GM23338 (cell line): Measurements from ENCODE around the gene LAMB3. TPM values are rescaled to one million over a fixed set of nuclear protein-coding genes. Genes with fewer than 3 reads are reported as not detected.

Experiments
- ATAC-seq: fragments of 200-7000 bp; cut with Tn5 transposase; 3 replicates; pipeline ENCODE4 v1.9.1; 2020
- DNase-seq: peaks from one replicate; pipeline ENCODE4 v3.0.0-alpha.2; 2015; ENCODE audit warnings: low spot score
- H2AFZ ChIP-seq: fragments of 200-600 bp; sonication (generic); 2 replicates; pipeline ENCODE4 v1.8.0; 2016; ENCODE audit warnings: antibody characterized with exemption, mild to moderate bottlenecking, moderate library complexity
- H3F3A ChIP-seq: fragments of 200-600 bp; sonication (generic); replicated peaks from 2 replicates; pipeline ENCODE4 v1.8.0; 2017; ENCODE audit warnings: antibody characterized with exemption, mixed run types, low read depth
- H3K27ac ChIP-seq: fragments of 200-600 bp; sonication (generic); 2 replicates; pipeline ENCODE4 v1.6.1; 2016; ENCODE audit warnings: low read depth
- H3K27me3 ChIP-seq: fragments of 200-600 bp; sonication (generic); 2 replicates; pipeline ENCODE4 v1.8.0; 2016; ENCODE audit warnings: mild to moderate bottlenecking, mixed run types, moderate library complexity; ENCODE audit not compliant: insufficient read depth
- H3K36me3 ChIP-seq: fragments of 200-600 bp; sonication (generic); 2 replicates; pipeline ENCODE4 v1.8.0; 2016; ENCODE audit warnings: mild to moderate bottlenecking; ENCODE audit not compliant: insufficient read depth
- H3K4me1 ChIP-seq: fragments of 200-600 bp; sonication (generic); 2 replicates; pipeline ENCODE4 v1.8.0; 2016; ENCODE audit warnings: mild to moderate bottlenecking, moderate library complexity; ENCODE audit not compliant: insufficient read depth
- H3K4me2 ChIP-seq: fragments of 200-600 bp; sonication (generic); 2 replicates; pipeline ENCODE4 v1.7.1; 2017; ENCODE audit warnings: mixed run types
- H3K4me3 ChIP-seq: fragments of 200-600 bp; sonication (generic); 2 replicates; pipeline ENCODE4 v1.6.1; 2016; ENCODE audit warnings: mixed run types
- H3K79me2 ChIP-seq: fragments of 200-600 bp; sonication (generic); replicated peaks from 2 replicates; pipeline ENCODE4 v1.8.0; 2017; ENCODE audit warnings: mild to moderate bottlenecking; ENCODE audit not compliant: insufficient read depth
- H3K9me2 ChIP-seq: fragments of 200-600 bp; sonication (generic); 2 replicates; pipeline ENCODE4 v1.8.0; 2017; ENCODE audit not compliant: insufficient read depth
- H4K20me1 ChIP-seq: fragments of 200-600 bp; sonication (generic); replicated peaks from 2 replicates; pipeline ENCODE4 v1.8.0; 2017; ENCODE audit warnings: mild to moderate bottlenecking; ENCODE audit not compliant: insufficient read depth
- H3K27ac Mint-ChIP-seq: 2 replicates; pipeline ENCODE4 v1.8.0; 2020; ENCODE audit warnings: inconsistent platforms, mild to moderate bottlenecking, moderate library complexity, mixed read lengths
- H3K27me3 Mint-ChIP-seq: 3 replicates; pipeline ENCODE4 v1.8.0; 2022; ENCODE audit warnings: low read depth, mild to moderate bottlenecking, moderate library complexity, mixed read lengths, inconsistent platforms; ENCODE audit not compliant: insufficient read depth, poor library complexity
- H3K36me3 Mint-ChIP-seq: 3 replicates; pipeline ENCODE4 v1.8.0; 2021; ENCODE audit warnings: low read depth, mild to moderate bottlenecking, inconsistent platforms, moderate library complexity, mixed read lengths
- H3K4me1 Mint-ChIP-seq: 3 replicates; pipeline ENCODE4 v1.8.0; 2020; ENCODE audit warnings: mild to moderate bottlenecking, inconsistent platforms, mixed read lengths
- H3K4me3 Mint-ChIP-seq: 3 replicates; pipeline ENCODE4 v1.8.0; 2021; ENCODE audit warnings: moderate library complexity, mild to moderate bottlenecking, inconsistent platforms, mixed read lengths
- H3K9me3 Mint-ChIP-seq: 3 replicates; pipeline ENCODE4 v1.8.0; 2020; ENCODE audit warnings: moderate library complexity, mild to moderate bottlenecking, inconsistent platforms, mixed read lengths
- CREB1 ChIP-seq: fragments of 250-450 bp; sonication (Bioruptor Pico); IDR thresholded peaks from 2 replicates; pipeline ENCODE4 v1.5.0; 2020; ENCODE audit warnings: low read depth, mild to moderate bottlenecking, moderate library complexity
- EZH2 ChIP-seq: fragments of 200-600 bp; sonication (generic); IDR thresholded peaks from one replicate; pipeline ENCODE4 v1.8.0; 2017; ENCODE audit warnings: antibody characterized with exemption, mild to moderate bottlenecking, low read depth; ENCODE audit not compliant: unreplicated experiment
- EZH2phosphoT487 ChIP-seq: fragments of 200-600 bp; sonication (generic); IDR thresholded peaks from one replicate; pipeline ENCODE4 v1.8.1; 2018; ENCODE audit warnings: antibody characterized with exemption; ENCODE audit not compliant: unreplicated experiment
- JUNB ChIP-seq: IDR thresholded peaks from one replicate; pipeline ENCODE4 v1.6.1; 2016; ENCODE audit warnings: antibody characterized with exemption; ENCODE audit not compliant: unreplicated experiment
- NANOG ChIP-seq: IDR thresholded peaks from 2 replicates; pipeline ENCODE4 v1.6.1; 2016; ENCODE audit warnings: antibody characterized with exemption, borderline replicate concordance
- POLR2AphosphoS5 ChIP-seq: IDR thresholded peaks from 2 replicates; pipeline ENCODE4 v1.6.1; 2016; ENCODE audit warnings: antibody characterized with exemption, low read depth
- STAT1 ChIP-seq: IDR thresholded peaks from one replicate; pipeline ENCODE4 v1.6.1; 2016; ENCODE audit warnings: antibody characterized with exemption; ENCODE audit not compliant: unreplicated experiment
- ZNF114 ChIP-seq: fragments of 250-450 bp; sonication (Bioruptor Pico); IDR thresholded peaks from 2 replicates; pipeline ENCODE4 v1.5.0; 2020; ENCODE audit warnings: mild to moderate bottlenecking, moderate library complexity
- ZNF331 ChIP-seq: fragments of 250-450 bp; sonication (Bioruptor Pico); IDR thresholded peaks from 2 replicates; pipeline ENCODE4 v1.5.0; 2020; ENCODE audit warnings: low read depth, mild to moderate bottlenecking, moderate library complexity
- ZNF462 ChIP-seq: fragments of 250-450 bp; sonication (Bioruptor Pico); IDR thresholded peaks from 2 replicates; pipeline ENCODE4 v1.5.0; 2020; ENCODE audit warnings: mild to moderate bottlenecking, moderate library complexity
- polyA plus RNA-seq: library from polyadenylated mRNA; unstranded; fragments of >200 nt; fragmentation: Nextera tagmentation; extraction: Ambion mirVana; gene quantifications from 2 replicates; pipeline ENCODE4 v1.2.1, GENCODE V29; 2016
- total RNA-seq: library from RNA; depleted of rRNA; stranded (reverse); fragments of >200 nt; shearing (Covaris generic); gene quantifications from 2 replicates; pipeline ENCODE4 v1.2.3, GENCODE V29; 2014
- TF ChIP-seq, protein P1 (sequence below): IDR thresholded peaks from 2 replicates; pipeline ENCODE4 v1.6.1; 2016; ENCODE audit warnings: antibody characterized with exemption
- TF ChIP-seq, protein P2 (sequence below): IDR thresholded peaks from one replicate; pipeline ENCODE4 v1.6.1; 2018; ENCODE audit warnings: antibody characterized with exemption; ENCODE audit not compliant: unreplicated experiment

The LAMB3 gene
- total and polyA plus RNA-seq, 2 experiments from 2014 or later: 0.05 to 0.52 TPM

DNA sequence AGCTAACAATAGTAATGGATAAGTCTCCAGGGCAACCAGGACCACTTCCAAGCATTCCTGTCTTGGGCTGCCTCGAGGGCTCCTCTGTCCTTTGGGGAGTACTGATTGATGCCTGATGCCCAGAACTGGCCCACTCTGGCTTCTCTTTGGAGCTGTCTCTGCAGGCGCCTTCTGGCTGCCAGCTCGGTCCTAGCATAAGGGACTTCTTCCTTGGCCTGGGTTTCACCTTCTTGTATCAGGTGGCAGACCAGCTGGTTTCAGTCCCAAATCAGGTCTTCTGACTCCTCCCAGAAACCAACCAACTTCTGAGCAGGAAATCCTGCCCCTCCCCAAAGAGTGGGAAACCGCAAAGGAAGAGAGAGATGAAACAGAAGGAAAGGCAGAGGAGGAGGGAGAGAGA lies 33.6 kb upstream of the LAMB3 start:
- no peak overlapping the region for H3K4me3 ChIP-seq
- H3K27ac ChIP-seq: no peak overlapping the region
- no peaks in the 10 kb centered on the region for H3F3A ChIP-seq
- H3K79me2 ChIP-seq: no peaks in the 10 kb centered on the region
- H3K9me3 Mint-ChIP-seq: no peaks in the 10 kb centered on the region
- H3K27me3 Mint-ChIP-seq: no peaks in the 10 kb centered on the region
- H3K4me3 Mint-ChIP-seq: no peak overlapping the region
- H2AFZ ChIP-seq: no peak overlapping the region
- no peaks in the 10 kb centered on the region for H3K36me3 ChIP-seq
- ATAC-seq: peak; percentile 51
- no peak overlapping the region for H3K27ac Mint-ChIP-seq
- no peaks in the 10 kb centered on the region for H4K20me1 ChIP-seq
- H3K9me2 ChIP-seq: no peaks in the 10 kb centered on the region
- TF ChIP-seq NANOG (no peak), EZH2 (no peak), POLR2AphosphoS5 (no peak), JUNB (no peak), EZH2phosphoT487 (no peak), ZNF331 (CRISPR knock-in tag) (no peak), CREB1 (CRISPR knock-in tag) (no peak), ZNF114 (CRISPR knock-in tag) (no peak), STAT1 (no peak), ZNF462 (CRISPR knock-in tag) (no peak)
- TF ChIP-seq, protein P1, sequence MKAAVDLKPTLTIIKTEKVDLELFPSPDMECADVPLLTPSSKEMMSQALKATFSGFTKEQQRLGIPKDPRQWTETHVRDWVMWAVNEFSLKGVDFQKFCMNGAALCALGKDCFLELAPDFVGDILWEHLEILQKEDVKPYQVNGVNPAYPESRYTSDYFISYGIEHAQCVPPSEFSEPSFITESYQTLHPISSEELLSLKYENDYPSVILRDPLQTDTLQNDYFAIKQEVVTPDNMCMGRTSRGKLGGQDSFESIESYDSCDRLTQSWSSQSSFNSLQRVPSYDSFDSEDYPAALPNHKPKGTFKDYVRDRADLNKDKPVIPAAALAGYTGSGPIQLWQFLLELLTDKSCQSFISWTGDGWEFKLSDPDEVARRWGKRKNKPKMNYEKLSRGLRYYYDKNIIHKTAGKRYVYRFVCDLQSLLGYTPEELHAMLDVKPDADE: no peak
- TF ChIP-seq, protein P2, sequence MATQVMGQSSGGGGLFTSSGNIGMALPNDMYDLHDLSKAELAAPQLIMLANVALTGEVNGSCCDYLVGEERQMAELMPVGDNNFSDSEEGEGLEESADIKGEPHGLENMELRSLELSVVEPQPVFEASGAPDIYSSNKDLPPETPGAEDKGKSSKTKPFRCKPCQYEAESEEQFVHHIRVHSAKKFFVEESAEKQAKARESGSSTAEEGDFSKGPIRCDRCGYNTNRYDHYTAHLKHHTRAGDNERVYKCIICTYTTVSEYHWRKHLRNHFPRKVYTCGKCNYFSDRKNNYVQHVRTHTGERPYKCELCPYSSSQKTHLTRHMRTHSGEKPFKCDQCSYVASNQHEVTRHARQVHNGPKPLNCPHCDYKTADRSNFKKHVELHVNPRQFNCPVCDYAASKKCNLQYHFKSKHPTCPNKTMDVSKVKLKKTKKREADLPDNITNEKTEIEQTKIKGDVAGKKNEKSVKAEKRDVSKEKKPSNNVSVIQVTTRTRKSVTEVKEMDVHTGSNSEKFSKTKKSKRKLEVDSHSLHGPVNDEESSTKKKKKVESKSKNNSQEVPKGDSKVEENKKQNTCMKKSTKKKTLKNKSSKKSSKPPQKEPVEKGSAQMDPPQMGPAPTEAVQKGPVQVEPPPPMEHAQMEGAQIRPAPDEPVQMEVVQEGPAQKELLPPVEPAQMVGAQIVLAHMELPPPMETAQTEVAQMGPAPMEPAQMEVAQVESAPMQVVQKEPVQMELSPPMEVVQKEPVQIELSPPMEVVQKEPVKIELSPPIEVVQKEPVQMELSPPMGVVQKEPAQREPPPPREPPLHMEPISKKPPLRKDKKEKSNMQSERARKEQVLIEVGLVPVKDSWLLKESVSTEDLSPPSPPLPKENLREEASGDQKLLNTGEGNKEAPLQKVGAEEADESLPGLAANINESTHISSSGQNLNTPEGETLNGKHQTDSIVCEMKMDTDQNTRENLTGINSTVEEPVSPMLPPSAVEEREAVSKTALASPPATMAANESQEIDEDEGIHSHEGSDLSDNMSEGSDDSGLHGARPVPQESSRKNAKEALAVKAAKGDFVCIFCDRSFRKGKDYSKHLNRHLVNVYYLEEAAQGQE: no peak
- no peak overlapping the region for H3K4me2 ChIP-seq
- peak; percentile 23 for DNase-seq
- H3K4me1 ChIP-seq: no peaks in the 10 kb centered on the region
- no peaks in the 10 kb centered on the region for H3K36me3 Mint-ChIP-seq
- H3K4me1 Mint-ChIP-seq: 0 out of 3 replicates have a peak, but pooled peaks cover 2% of the 10 kb centered on the region
- H3K27me3 ChIP-seq: no peaks in the 10 kb centered on the region
